ENCODE results near the gene EIF5AL1.
A peak's percentile ranks its signal among the peaks of the same experiment; 100 is the strongest.
"Not testable (repeated sequence)": the region's sequence is repeated elsewhere in the genome, so short reads cannot be mapped to it uniquely, and the experiment has no call there.

EIF5AL1 gene

GRCh38 chr10:79487296-79488194 is 24.8 kb upstream of the EIF5AL1 start:
- peak in 5 of 56 donors; percentile 4 to 37 (median 20) for DNase-seq

GRCh38 chr10:79488336-79488735 is 24.0 kb upstream of the EIF5AL1 start:
- no peak for DNase-seq

GRCh38 chr10:79488870-79489269 is 23.5 kb upstream of the EIF5AL1 start:
- DNase-seq: no peak

DNA sequence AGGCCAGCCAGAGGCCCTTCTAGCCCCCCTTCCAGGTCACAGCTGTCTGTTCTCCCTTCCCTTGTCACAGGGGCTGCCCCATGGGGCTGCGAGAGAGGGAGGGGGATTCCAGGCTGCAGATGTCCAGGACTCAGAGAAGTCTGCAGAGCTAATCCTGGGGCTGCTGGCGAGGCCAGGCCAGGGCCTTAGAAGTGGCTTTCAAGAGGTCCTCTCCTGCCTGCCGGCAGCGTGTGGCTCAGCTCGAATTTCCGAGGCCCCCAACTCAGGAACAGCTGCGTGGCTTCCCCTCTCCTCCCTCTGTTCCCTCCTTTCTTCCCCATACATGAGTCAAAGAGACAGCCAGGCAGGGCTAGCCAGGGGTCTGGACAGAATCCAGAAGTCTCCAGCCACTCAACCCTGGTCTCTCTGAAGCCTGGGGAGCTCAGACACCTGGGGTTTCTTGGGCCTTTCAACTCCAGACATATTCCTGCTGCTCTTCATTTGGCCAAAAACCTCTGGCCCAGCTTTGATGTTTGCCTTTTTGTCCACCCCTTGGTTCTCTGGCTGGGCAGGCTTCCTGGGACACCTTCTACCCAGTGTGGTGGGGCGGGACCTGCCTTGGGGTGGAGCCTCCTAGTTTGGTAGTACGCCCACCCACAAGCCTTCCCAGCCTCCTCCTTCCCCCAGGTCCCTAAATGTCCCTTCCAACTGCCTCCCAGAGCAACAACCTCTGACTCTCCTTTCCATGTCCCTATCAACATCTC is 21.8 kb upstream of the EIF5AL1 start:
- no peak for DNase-seq

- DNase-seq: no peak
Measured at GRCh38 chr10:79491143-79491835, 21.0 kb upstream of the EIF5AL1 start.

- no peak for DNase-seq
Measured at GRCh38 chr10:79492256-79492655, 20.1 kb upstream of the EIF5AL1 start.

- DNase-seq: no peak
Measured at GRCh38 chr10:79492839-79493238, 19.5 kb upstream of the EIF5AL1 start.

DNA sequence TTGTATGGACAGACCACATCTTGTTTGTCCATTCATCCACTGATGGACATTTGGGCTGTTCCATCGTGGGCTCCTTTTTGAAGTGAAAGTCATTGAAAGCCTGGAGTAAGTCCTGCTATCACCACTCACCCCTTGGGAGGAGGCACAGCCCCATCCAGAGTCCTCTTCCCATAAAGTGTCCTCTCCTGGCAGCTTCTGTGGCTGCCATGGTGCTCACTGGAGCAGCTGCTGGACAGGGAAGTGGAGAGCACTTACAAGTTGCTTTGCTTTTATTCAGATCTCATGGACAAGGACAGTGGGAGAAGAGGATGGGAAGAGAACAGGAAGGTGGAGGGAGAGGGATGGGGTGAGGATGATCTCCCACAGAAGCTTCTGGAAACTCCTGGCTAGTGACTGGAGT is 18.5 kb upstream of the EIF5AL1 start:
- DNase-seq: no peak

GRCh38 chr10:79494871-79495705 is 17.2 kb upstream of the EIF5AL1 start:
- no peak for DNase-seq

DNA sequence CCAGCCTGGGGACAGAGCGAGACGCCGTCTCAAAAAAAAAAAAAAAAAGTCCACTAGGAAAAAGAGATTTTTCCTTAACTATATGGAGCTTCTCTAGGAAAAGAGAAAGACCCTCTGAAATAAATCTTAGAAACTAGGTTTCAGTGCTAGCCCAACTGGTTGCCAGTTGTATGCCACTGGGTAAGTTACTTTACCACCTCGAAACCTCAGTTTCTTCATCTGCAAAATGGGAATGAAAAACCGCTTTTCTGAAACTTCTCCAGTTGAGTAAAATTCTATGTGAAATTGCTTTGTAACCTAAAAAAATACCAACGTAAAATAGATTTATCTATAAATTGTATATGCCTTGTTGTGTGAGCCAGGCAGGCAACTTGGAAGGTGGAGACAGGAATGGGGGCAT is 16.5 kb upstream of the EIF5AL1 start:
- no peak for DNase-seq

DNA sequence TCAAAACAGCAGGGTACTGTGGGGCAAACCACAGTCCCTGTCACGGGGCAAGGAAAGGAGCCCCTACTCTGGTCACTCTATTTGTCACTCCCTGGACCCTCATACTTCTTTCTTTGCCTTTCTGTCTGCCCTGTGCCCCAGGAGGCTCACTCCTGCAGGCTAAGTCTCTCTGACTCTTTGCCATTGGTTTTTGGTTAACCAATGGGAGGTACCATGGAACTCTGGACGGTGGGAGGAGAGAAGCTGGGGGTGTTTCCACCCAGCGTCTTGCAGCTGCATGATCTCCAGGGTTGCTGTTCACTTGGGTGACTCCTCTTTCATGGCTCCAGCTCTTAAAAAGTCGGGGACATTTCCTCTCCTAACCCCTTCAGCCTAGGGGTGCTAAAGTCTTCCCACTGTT is 15.4 kb upstream of the EIF5AL1 start:
- no peak for DNase-seq

DNA sequence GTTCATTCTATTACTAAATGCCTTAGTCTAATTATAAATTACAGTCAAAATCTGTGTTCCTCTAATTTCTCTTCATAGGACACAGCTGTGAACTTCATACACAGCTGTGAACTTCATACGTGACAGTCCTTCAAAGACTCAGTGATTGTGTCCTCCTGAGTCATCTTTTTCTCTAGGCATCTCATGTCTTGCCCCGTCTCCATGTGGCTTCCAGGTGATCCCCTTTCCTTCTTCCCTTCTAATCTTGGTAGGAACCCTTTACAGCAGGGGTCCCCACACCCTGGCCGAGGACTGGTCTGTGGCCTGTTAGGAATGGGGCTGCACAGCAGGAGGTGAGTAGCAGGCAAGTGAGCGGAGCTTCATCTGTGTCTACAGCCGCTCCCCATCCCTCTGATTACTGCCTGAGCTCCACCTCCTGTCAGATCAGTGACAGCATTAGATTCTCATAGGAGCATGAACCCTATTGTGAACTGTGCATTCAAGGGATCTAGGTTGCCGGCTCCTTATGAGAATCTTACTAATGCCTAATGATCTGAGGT is 14.0 kb upstream of the EIF5AL1 start:
- DNase-seq: no peak

DNA sequence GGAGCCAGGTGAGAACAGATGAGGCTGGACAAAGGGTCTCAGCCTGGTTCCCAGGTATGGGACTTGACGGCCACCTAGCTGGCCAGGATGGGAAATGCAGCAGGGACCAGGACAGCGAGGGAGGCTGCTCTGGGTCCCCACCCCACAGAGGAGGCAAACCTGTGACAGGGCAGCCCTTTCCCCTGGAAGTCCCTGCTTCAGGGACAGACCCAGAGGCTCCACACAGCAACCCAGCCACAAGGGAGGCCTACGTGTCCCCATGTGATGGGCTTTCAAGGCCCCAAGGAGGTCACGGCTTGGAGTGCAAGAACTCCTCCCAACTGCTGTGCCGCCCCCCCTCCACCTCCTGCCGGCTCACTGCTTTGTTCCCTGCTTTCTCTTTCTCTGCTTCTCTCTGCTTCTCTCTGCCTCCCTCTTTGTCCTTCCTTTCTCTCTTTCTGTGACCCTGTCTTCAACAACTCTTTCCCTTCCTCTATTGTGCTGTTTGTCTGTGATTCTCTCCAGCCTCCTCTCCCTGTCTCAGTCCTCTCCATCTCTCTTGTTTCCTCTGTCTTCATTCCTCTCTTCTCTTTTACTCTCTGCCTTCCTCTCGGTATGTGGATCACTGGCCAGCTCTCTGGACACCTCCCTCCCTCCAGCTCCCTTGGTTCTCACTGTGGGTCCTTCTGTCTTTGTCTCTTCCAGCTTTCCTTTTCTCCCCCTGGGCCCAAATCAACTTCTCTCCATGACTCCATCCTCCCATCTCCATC is 9.6 kb upstream of the EIF5AL1 start:
- no peak for DNase-seq

DNA sequence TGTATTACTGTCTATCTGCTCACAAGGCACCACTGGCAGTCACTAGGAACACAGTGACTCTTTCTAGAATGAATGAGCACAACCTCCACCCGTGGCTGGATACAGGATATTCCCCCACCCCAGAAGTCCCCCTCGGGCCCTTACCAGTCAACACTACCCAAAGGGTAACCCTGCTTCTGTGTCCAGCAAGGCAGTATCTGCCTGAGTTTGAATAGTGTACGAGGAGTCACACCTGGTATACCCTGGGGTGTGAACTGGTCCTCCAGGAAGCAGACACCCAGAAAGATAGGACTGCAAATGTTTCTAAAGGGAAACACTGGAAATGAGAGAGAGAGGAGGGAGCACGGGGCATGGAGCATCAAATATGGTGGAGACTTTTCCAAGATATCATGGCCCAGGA is 8.5 kb upstream of the EIF5AL1 start:
- not testable (repeated sequence) for DNase-seq

GRCh38 chr10:79504483-79504882 is 7.8 kb upstream of the EIF5AL1 start:
- DNase-seq: not testable (repeated sequence)

GRCh38 chr10:79505328-79505727 is 7.0 kb upstream of the EIF5AL1 start:
- DNase-seq: not testable (repeated sequence)

DNA sequence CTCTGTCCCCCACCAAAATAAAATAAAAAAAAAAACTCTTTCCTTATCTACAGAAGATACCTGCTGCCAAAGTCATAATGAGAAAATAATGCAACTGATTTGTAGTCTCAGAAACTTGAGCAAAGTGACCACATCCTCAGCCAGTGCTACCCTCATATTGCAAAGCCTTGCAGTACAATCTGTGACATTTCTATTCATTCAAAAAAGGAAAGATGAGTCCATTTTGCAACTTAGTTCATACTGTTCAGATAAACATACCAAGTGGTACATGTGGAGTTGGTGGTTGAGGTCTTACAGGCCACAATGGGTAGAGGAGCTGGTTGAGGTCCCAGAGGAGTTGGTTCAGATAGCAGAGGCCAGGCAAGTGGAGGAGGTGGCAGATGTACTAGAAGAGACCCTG is 6.5 kb upstream of the EIF5AL1 start:
- DNase-seq: no peak

- DNase-seq: no peak
Measured at GRCh38 chr10:79507440-79508167, 4.7 kb upstream of the EIF5AL1 start.

- DNase-seq: not testable (repeated sequence)
Measured at GRCh38 chr10:79508245-79508644, 4.1 kb upstream of the EIF5AL1 start.

Data from amygdala (tissue), 56 donors.